HG03045 (cell line): Measurements from ENCODE around the gene PAM16.

Source experiments
- ATAC-seq: cut with Tn5 transposase; IDR thresholded peaks from one replicate; pipeline ENCODE4 v1.9.1; 2021; ENCODE audit warnings: mild to moderate bottlenecking, moderate library complexity; ENCODE audit not compliant: unreplicated experiment

PAM16 gene

DNA sequence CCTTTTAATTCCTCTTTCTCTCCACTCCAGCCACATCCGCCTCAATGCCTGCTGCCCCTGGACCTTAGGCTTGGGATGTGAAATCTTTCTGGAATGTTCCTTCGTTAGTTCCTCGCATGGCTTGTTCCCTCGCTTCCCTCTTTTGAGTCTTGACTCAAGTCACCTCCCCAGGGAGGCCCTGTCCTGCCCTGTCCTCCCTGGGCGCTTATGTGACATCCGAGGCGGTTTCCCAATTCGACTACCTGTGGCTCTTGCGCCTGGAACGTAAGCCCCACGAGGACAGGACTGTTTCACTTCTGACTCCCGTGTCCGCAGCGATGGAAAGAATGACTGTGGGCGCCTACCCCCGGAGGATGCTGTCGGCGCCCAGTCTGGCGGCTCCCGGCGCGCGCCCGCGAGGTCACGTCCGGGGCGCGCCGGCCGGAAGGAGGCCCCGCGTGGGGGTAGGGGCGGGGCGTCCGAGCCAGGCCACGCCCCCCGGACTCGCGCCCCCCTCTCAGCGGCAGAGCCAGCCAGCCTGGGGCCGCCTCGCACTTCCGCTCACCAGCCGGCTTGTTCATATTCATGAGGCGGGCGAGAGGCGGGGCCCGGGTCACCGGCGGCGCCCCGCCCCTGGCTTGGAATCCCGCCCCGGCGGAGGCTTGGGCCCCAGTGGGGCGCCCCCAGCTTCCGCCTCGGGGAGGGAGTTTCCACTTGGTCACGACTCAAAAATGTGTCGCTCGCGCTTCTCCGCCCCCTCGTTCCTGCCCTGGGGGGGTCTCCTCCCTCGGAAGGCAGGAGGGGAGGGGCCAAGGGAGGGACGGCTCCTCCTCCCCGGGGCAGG, 43.7 kb downstream of the PAM16 start:
- ATAC-seq: peak; percentile 90

DNA sequence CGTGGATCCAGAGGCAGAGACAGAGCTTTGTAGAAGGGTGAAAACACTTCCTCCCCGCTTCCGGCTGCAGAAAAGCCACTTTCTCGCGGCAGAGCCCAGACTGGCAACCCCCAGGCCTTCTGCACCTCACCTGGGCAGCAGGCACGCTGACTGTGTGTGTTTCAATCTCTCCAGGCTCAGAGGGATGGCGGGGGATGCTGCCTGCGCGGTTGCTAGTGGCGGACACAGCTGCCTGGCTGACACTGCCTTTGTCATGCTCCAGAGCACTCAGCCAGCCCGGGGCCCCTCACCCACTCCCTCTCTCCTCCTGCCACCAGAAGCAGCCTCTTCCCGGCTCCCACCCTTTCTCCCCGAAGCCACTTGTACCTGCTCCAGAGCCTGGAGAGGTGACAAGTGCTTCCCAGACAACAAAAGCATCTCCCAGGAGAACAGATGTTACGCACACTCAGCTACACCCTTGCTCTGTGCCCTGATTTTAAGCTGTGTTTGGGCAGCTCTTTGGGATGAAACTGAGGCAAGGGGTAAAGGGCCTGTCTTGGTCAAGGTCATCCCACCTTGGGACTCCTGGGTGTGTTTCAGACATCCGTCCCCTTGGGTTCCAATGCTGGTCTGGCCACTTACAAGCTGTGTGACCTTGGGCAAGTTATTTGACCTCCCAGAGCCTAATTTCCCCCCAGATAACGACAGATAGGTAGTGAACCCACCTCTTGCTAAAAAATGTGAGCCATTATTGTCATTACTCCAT, 44.5 kb downstream of the PAM16 start:
- ATAC-seq: no peak

DNA sequence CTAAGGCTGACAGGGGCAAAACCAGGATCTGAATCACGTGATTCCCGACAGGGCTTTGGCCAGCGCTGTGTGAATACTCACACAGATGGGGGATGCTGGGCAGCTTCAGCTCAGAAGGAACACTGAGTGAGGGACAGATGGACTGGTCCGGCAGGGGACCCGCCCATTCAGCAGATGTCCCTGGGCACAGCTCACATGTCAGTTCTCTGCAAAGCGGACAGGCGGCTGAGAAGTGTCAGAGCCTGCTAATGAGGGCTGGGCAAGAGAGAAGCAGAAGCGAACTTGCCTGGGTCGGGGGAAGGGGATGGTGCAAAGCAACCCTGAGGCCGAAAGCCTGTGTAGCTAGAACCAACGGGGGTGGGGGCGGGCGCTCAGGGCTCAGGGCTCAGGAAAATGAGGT, 47.1 kb downstream of the PAM16 start:
- ATAC-seq: no peak

DNA sequence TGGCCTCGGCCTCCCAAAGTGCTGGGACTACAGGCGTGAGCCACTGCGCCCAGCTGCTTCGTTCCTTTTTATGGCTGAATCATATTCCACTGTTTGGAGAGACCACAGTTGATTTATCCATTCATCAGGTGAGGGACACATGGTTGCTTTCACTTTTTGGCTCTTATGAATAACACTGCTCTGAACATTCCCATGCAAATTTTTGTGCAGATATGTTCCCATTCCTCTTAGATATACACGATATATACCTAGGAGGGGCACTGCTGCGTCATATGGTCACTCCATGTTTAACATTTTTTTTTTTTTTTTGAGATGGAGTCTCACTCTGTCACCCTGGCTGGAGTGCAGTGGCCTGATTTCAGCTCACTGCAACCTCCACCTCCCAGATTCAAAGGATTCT, 49.2 kb downstream of the PAM16 start:
- ATAC-seq: no peak

DNA sequence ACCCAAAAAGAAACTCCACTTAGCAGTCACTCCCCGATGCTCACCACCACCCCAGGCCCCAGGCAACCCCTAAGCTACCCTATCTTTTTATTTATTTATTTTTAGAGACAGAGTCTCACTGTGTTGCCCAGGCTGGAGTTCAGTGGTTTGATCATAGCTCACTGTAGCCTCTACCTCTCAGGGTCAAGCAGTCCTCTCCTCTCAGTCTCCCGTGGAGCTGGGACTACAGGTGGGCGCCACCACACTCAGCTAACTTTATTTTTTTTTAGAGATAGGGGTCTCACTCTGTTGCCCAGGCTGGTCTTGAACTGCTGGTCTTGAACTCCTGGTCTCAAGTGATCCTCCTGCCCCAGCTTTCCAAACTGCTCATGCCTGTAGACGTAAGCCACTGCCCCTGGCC, 49.9 kb downstream of the PAM16 start:
- no peak for ATAC-seq

DNA sequence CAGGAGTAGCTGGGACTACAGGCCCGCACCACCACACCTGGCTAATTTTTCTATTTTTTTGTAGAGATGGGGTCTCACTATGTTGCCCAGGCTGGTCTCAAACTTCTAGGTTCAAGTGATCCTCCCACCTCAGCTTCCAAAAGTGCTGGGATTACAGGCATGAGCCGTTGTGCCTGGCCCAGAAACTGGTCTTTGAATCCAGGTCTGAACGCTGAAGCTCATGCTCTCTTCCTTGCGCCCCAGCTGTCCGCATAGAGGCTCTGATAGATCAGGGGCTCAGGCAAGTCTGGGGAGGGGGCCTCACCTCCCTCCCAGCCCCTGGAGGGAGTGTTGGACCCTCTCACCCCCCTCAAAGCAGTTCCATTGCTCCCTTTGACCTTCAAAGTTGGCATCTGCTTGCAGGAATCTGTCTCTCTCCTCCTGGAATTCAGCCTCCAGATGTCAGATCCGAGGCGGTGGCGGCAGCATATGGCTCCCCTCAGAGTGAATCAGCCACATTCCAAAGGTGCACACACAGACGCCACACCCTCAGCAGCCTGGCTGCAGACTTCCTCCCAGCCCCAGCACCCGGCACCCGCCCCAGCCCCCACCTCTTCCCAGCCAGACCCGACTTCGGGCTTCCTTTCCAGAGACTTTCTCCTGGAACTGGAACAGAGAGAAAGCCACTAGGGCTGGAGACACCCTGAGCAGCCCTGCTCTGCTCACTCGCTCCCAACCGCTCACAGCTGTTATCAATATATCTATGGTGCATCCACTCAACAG, 52.2 kb downstream of the PAM16 start:
- ATAC-seq: no peak

DNA sequence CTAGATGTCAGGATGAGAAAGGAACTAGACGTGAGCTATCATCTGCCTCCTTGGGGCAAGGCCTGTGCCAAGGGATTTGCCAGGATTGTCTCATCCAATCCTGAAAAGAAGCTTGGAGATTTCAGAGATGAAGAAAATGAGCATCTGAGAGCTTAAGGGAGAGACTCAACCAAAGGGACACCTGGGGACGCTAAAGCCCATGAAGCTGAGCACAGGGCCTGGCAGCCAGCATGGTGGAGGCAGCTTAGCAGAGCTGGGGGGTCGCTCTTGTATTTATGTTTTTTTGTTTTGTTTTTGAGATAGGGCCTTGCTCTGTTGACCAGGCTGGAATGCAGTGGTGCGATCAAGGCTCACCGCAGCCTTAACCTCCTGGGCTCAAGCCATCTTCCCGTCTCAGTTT, 53.6 kb downstream of the PAM16 start:
- no peak for ATAC-seq

DNA sequence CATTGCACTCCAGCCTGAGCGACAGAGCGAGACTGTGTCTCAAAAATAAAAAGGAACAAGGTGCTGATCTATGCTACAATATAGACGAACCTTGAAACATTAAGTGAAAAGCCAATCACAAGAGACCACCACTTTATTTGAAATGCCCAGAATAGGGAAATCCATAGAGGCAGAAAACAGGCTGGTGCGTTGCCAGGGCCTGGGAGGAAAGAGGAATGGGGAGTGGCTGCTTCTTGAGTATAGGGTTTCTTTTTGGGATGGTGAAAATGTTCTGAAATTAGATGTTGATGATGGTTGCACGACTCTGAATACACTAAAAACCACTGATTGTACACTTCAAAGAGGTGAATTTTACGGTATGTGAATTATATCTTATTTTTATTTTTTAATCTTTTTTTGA, 55.5 kb downstream of the PAM16 start:
- ATAC-seq: no peak

DNA sequence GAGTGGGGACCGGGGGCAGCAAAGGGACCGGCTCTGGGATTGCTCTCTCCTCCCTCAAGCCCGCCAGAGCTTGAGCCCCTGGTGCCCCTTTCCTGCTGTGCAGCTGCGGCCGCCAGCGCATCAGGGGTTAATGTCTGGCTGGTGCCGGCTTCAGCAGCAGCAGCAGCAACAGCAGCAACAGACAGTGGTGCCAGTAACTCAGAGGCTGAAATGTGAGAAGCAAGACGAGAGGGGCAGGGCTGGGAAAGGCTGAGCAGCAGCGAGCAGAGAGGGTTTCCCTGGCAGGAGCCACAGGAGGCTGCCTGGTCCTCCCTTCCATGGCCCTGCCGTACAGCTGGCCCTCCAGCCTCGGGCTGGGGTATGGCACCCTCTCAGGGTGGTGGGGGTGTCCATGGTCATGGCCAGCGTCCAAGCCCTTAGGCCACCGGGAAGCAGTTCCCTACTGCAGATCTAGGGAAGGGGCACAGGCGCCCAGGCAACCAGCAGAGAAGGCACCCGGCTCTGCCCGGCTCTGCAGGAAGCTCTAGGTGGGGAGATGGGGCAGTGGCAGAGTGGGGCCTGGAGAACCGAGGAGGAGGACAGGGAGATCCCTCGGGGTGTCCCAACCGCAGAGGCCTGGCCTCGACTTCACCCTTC, 57.2 kb downstream of the PAM16 start:
- no peak for ATAC-seq

DNA sequence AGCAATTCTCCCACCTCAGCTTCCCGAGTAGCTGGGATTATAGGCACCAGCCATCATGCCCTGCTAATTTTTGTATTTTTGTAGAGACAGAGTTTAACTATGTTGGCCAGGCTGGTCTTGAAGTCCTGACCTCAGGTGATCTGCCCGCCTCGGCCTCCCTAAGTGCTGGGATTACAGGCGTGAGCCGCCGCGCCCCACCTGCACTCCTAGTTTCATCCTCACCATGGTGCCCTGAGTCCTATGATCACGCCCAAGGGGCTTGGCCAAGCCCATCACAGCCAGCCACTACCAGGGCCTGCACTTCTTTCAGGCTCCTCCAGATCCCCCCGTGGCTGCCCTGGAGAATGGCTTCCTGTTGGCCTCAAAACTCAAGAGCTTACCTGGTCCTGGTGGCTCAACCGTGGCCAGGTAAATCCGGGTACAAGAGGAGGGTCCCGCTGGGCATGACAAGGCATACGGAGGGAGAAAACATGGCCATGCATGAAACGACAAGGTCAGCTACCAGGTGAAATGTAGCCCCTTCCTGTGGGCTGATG, 57.9 kb downstream of the PAM16 start:
- no peak for ATAC-seq

DNA sequence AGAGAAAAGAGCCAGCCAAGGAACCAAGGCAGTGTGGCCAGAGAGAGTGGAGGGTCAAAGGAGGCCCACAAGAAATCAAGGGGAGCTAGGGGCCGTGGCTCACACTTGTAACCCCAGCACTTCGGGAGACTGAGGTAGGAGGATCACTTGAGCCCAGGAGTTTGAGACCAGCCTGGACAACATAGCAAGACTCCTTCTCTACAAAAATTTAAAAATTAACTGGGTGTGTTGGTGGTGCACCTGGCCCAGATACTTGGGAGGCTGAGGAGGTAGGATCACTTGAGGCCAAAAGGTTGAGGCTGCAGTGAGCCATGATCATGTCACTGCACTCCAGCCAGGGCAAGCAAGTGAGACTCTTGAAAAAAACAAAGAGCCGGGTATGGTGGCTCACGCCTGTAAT, 59.4 kb downstream of the PAM16 start:
- ATAC-seq: no peak
